GM19324 (cell line): ENCODE data around the gene SHPK.
"Not testable (repeated sequence)": the region's sequence is repeated elsewhere in the genome, so short reads cannot be mapped to it uniquely, and the experiment has no call there.

Experiments
- ATAC-seq: cut with Tn5 transposase; IDR thresholded peaks from one replicate; pipeline ENCODE4 v1.9.1; 2021; ENCODE audit warnings: mild to moderate bottlenecking, moderate library complexity; ENCODE audit not compliant: unreplicated experiment, low FRiP score

The SHPK gene

GRCh38 chr17:3594051-3594800 is 41.8 kb downstream of the SHPK start:
- no peak for ATAC-seq

GRCh38 chr17:3593384-3593783 is 42.7 kb downstream of the SHPK start:
- ATAC-seq, result no peak

GRCh38 chr17:3592216-3592860 is 43.7 kb downstream of the SHPK start:
- no peak for ATAC-seq

GRCh38 chr17:3590768-3591167 is 45.3 kb downstream of the SHPK start:
- ATAC-seq, result no peak

GRCh38 chr17:3590231-3590630 is 45.8 kb downstream of the SHPK start:
- no peak for ATAC-seq

GRCh38 chr17:3589784-3590183 is 46.3 kb downstream of the SHPK start:
- ATAC-seq, result no peak

- ATAC-seq, result no peak
These were observed 50.2 kb downstream of the SHPK start for GRCh38 chr17:3585826-3586225.

- no peak for ATAC-seq
These were observed 52.6 kb downstream of the SHPK start for GRCh38 chr17:3583456-3583855.

GRCh38 chr17:3582915-3583314 is 53.1 kb downstream of the SHPK start:
- ATAC-seq, result no peak

GRCh38 chr17:3578667-3579066 is 57.4 kb downstream of the SHPK start:
- not testable (repeated sequence) for ATAC-seq

GRCh38 chr17:3576970-3577369 is 59.1 kb downstream of the SHPK start:
- no peak for ATAC-seq

GRCh38 chr17:3575511-3575910 is 60.5 kb downstream of the SHPK start:
- ATAC-seq, result no peak

GRCh38 chr17:3574231-3574630 is 61.8 kb downstream of the SHPK start:
- ATAC-seq, result no peak

- no peak for ATAC-seq
These were observed 62.6 kb downstream of the SHPK start for GRCh38 chr17:3573246-3574100.

- ATAC-seq, result no peak
These were observed 63.8 kb downstream of the SHPK start for GRCh38 chr17:3572231-3572630.

GRCh38 chr17:3571043-3571900 is 64.8 kb downstream of the SHPK start:
- ATAC-seq, result no peak

- no peak for ATAC-seq
These were observed 66.4 kb downstream of the SHPK start for GRCh38 chr17:3569534-3570137.

- ATAC-seq, result no peak
These were observed 69.5 kb downstream of the SHPK start for GRCh38 chr17:3566551-3566950.

GRCh38 chr17:3565143-3565542 is 70.9 kb downstream of the SHPK start:
- no peak for ATAC-seq

- ATAC-seq, result not testable (repeated sequence)
These were observed 71.8 kb downstream of the SHPK start for GRCh38 chr17:3564241-3564640.
